Vagina (tissue), 2 donors: Measurements from ENCODE around the gene CELF4. TPM values are rescaled to one million over a fixed set of nuclear protein-coding genes. Genes with fewer than 3 reads are reported as not detected.
A peak's percentile ranks its signal among the peaks of the same experiment; 100 is the strongest.

Experiments
- DNase-seq, 2 donors: peaks; one replicate each; pipeline ENCODE4 v3.0.0-alpha.2; 2017; ENCODE audit errors: extremely low spot score in 2 of 2
- H3K27ac ChIP-seq: fragments of 200-600 bp; sonication (generic); one replicate; pipeline ENCODE4 v1.5.1; 2019
- H3K27me3 ChIP-seq: fragments of 200-600 bp; sonication (generic); one replicate; pipeline ENCODE4 v1.5.1; 2019
- H3K36me3 ChIP-seq, 2 donors: fragments of 200-600 bp; sonication (generic); one replicate each; pipeline ENCODE4 v1.5.1; 2017 to 2019
- H3K4me1 ChIP-seq: fragments of 200-600 bp; sonication (generic); one replicate; pipeline ENCODE4 v1.5.1; 2019
- H3K4me3 ChIP-seq, 2 donors: fragments of 200-600 bp; sonication (generic); 1 replicate in 1 of 2; 2 replicates in 1 of 2; pipeline ENCODE4 v1.5.1; 2016 to 2019
- H3K9me3 ChIP-seq: fragments of 200-600 bp; sonication (generic); one replicate; pipeline ENCODE4 v1.5.1; 2019
- POLR2A ChIP-seq, 2 donors: fragments of 450-650 bp; IDR thresholded peaks; one replicate each; pipeline ENCODE4 v1.6.1; 2017; ENCODE audit warnings: antibody characterized with exemption in 2 of 2, mild to moderate bottlenecking in 2 of 2, moderate library complexity in 2 of 2
- POLR2AphosphoS5 ChIP-seq, 2 donors: sonication (generic); formaldehyde crosslinking; IDR thresholded peaks; one replicate each; pipeline ENCODE4 v1.9.0; 2017; ENCODE audit warnings: antibody characterized with exemption in 2 of 2, mild to moderate bottlenecking in 2 of 2, low read depth in 1 of 2; ENCODE audit not compliant: insufficient read depth in 1 of 2
- intact Hi-C: fragments of 100-400 bp; cut with DNase I; formaldehyde crosslinking; loops from one replicate; pipeline ENCODE4 v1.15.1; 2023
- total RNA-seq: library from RNA; depleted of rRNA; stranded (reverse); fragments of >200 nt; gene quantifications from one replicate; pipeline ENCODE4 v1.2.3, GENCODE V29; 2016
- TF ChIP-seq, protein P1 (sequence below), 3 experiments: fragments of 450-650 bp in 2 of 3; fragments of 200-600 bp in 1 of 3; sonication (generic) in 1 of 3; IDR thresholded peaks; one replicate each; pipeline ENCODE4 v1.5.1; 2017 to 2019; ENCODE audit warnings: antibody characterized with exemption in 3 of 3, mild to moderate bottlenecking in 2 of 3, moderate library complexity in 2 of 3

CELF4 gene
- total RNA-seq, 1 donor from 2014 or later, result 2.2 TPM

- Histone ChIP-seq H3K4me3 (no peak overlapping the region), H3K27me3 (no peaks in the 10 kb centered on the region), H3K9me3 (no peaks in the 10 kb centered on the region), H3K36me3 (no peaks in the 10 kb centered on the region), H3K27ac (no peak overlapping the region), H3K4me1 (peaks cover 7% of the 10 kb centered on the region)
- DNase-seq, result no peak
- intact Hi-C loops, result no loop called here
- TF ChIP-seq POLR2AphosphoS5 (IDR thresholded peaks at IDR 0.05; ENCODE audit: insufficient read depth in 1 of 2, low read depth in 1 of 2), result no peak
Measured at GRCh38 chr18:37332219-37332618, 233.4 kb downstream of the CELF4 start.

GRCh38 chr18:37330173-37330572 is 235.4 kb downstream of the CELF4 start:
- intact Hi-C loops, result no loop called here
- no peaks in the 10 kb centered on the region for H3K36me3 ChIP-seq
- H3K4me1 ChIP-seq, result peaks cover 7% of the 10 kb centered on the region
- H3K27ac ChIP-seq, result no peak overlapping the region
- H3K9me3 ChIP-seq, result no peaks in the 10 kb centered on the region
- DNase-seq, result no peak
- H3K4me3 ChIP-seq, result no peak overlapping the region
- TF ChIP-seq, protein P1, sequence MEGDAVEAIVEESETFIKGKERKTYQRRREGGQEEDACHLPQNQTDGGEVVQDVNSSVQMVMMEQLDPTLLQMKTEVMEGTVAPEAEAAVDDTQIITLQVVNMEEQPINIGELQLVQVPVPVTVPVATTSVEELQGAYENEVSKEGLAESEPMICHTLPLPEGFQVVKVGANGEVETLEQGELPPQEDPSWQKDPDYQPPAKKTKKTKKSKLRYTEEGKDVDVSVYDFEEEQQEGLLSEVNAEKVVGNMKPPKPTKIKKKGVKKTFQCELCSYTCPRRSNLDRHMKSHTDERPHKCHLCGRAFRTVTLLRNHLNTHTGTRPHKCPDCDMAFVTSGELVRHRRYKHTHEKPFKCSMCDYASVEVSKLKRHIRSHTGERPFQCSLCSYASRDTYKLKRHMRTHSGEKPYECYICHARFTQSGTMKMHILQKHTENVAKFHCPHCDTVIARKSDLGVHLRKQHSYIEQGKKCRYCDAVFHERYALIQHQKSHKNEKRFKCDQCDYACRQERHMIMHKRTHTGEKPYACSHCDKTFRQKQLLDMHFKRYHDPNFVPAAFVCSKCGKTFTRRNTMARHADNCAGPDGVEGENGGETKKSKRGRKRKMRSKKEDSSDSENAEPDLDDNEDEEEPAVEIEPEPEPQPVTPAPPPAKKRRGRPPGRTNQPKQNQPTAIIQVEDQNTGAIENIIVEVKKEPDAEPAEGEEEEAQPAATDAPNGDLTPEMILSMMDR (IDR thresholded peaks at IDR 0.05), result no peak
- TF ChIP-seq POLR2A (IDR thresholded peaks at IDR 0.05) (no peak), POLR2AphosphoS5 (IDR thresholded peaks at IDR 0.05; ENCODE audit: insufficient read depth in 1 of 2, low read depth in 1 of 2) (no peak)
- H3K27me3 ChIP-seq, result no peaks in the 10 kb centered on the region

- Histone ChIP-seq H3K4me3 (no peak overlapping the region), H3K4me1 (no peaks in the 10 kb centered on the region), H3K27ac (no peak overlapping the region), H3K27me3 (no peaks in the 10 kb centered on the region), H3K9me3 (no peaks in the 10 kb centered on the region), H3K36me3 (no peaks in the 10 kb centered on the region)
- intact Hi-C loops, result no loop called here
- TF ChIP-seq POLR2AphosphoS5 (IDR thresholded peaks at IDR 0.05; ENCODE audit: insufficient read depth in 1 of 2, low read depth in 1 of 2) (no peak), POLR2A (IDR thresholded peaks at IDR 0.05) (no peak)
- TF ChIP-seq, protein P1 (IDR thresholded peaks at IDR 0.05), result no peak
- no peak for DNase-seq
Measured at GRCh38 chr18:37328946-37329719, 236.5 kb downstream of the CELF4 start.

GRCh38 chr18:37327063-37327577 is 238.5 kb downstream of the CELF4 start:
- Histone ChIP-seq H3K4me1 (no peaks in the 10 kb centered on the region), H3K27me3 (no peaks in the 10 kb centered on the region), H3K36me3 (no peaks in the 10 kb centered on the region), H3K9me3 (no peaks in the 10 kb centered on the region), H3K4me3 (no peak overlapping the region), H3K27ac (no peak overlapping the region)
- no peak for DNase-seq
- TF ChIP-seq POLR2AphosphoS5 (IDR thresholded peaks at IDR 0.05; ENCODE audit: insufficient read depth in 1 of 2, low read depth in 1 of 2) (no peak), POLR2A (IDR thresholded peaks at IDR 0.05) (no peak)
- TF ChIP-seq, protein P1 (IDR thresholded peaks at IDR 0.05), result no peak
- intact Hi-C loops, result no loop called here

- no peak for DNase-seq
- Histone ChIP-seq H3K9me3 (no peaks in the 10 kb centered on the region), H3K27ac (no peak overlapping the region), H3K4me3 (no peak overlapping the region), H3K36me3 (no peaks in the 10 kb centered on the region), H3K27me3 (no peaks in the 10 kb centered on the region), H3K4me1 (no peaks in the 10 kb centered on the region)
- TF ChIP-seq POLR2AphosphoS5 (IDR thresholded peaks at IDR 0.05; ENCODE audit: insufficient read depth in 1 of 2, low read depth in 1 of 2) (no peak), POLR2A (IDR thresholded peaks at IDR 0.05) (no peak)
- TF ChIP-seq, protein P1 (IDR thresholded peaks at IDR 0.05), result peak; percentile 24 to 31 (median 28)
- intact Hi-C loops, result no loop called here
Measured at GRCh38 chr18:37322492-37323035, 243.0 kb downstream of the CELF4 start.
